Body of pancreas (tissue), 4 donors: ENCODE measurements around the gene RPS6KA1.
A peak's percentile ranks its signal among the peaks of the same experiment; 100 is the strongest.

Experiments used
- POLR2A ChIP-seq, 3 donors: fragments of 450-650 bp; IDR thresholded peaks; one replicate each; pipeline ENCODE4 v1.6.1; 2016; ENCODE audit warnings: antibody characterized with exemption in 3 of 3, mild to moderate bottlenecking in 2 of 3
- TF ChIP-seq, protein P1 (sequence below), 7 experiments: fragments of 450-650 bp in 4 of 7; fragments of 200-600 bp in 3 of 7; sonication (generic) in 3 of 7; IDR thresholded peaks; one replicate each; pipeline ENCODE4 v1.5.1; 2016 to 2019; ENCODE audit warnings: antibody characterized with exemption in 7 of 7

DNA sequence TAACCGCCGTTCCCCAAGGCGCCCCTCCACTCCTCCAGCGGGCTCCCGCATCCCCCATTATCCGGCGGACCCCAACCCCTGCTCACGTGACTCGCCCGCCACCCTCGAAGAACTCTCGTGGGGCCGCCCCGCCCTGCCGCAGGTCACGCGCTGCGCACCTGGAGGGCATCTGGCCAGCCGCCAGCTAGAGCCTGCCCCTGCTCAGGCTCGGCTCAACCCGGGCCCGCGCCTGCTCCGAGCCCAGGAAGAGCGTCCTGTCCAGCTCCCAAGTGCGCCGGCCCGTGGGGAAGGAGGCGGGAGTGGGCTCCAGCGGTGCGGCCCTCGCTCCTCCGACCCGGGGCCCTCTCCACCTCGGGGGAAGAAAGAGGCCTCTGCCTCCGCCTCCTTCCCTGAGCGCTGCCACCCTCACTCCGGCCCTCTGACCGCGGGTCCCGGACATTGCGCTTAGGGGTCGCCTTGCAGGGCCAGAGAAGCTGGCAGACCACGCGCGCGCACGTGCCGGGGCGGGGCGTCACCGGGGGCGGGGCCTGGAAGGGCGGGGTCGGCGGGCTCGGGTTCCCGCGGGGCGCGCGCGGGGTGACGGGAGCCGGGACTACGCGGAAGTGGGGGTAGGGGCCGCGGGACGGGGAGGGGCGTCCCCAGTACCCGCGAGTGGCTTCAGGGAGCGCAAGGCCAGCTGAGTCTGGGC is 28.9 kb upstream of the RPS6KA1 start:
- TF ChIP-seq, protein P1, sequence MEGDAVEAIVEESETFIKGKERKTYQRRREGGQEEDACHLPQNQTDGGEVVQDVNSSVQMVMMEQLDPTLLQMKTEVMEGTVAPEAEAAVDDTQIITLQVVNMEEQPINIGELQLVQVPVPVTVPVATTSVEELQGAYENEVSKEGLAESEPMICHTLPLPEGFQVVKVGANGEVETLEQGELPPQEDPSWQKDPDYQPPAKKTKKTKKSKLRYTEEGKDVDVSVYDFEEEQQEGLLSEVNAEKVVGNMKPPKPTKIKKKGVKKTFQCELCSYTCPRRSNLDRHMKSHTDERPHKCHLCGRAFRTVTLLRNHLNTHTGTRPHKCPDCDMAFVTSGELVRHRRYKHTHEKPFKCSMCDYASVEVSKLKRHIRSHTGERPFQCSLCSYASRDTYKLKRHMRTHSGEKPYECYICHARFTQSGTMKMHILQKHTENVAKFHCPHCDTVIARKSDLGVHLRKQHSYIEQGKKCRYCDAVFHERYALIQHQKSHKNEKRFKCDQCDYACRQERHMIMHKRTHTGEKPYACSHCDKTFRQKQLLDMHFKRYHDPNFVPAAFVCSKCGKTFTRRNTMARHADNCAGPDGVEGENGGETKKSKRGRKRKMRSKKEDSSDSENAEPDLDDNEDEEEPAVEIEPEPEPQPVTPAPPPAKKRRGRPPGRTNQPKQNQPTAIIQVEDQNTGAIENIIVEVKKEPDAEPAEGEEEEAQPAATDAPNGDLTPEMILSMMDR (IDR thresholded peaks at IDR 0.05) = peak in 1 of 7 experiments; percentile 9
- peak in 2 of 3 donors; percentile 30 to 86 for TF ChIP-seq POLR2A (IDR thresholded peaks at IDR 0.05)
